ENCODE results near the gene TGIF2.
A peak's percentile ranks its signal among the peaks of the same experiment; 100 is the strongest.

The TGIF2 gene

GRCh38 chr20:36542516-36543183 lies 30.7 kb upstream of the TGIF2 start:
- H3K9me3 ChIP-seq, result no peaks in the 10 kb centered on the region
- H3K27me3 ChIP-seq (ENCODE audit: low read depth), result no peaks in the 10 kb centered on the region
- in situ Hi-C loops (cut with MboI; ENCODE audit: low sequenced_read_pairs), result no loop called here
- H3K4me1 ChIP-seq, result no peaks in the 10 kb centered on the region
- no peaks in the 10 kb centered on the region for H3K36me3 ChIP-seq (replicated peaks)
- no peak for DNase-seq (ENCODE audit: low spot score in 2 of 2)
- H3K4me3 ChIP-seq, result no peak overlapping the region

- Histone ChIP-seq H3K36me3 (replicated peaks) (no peaks in the 10 kb centered on the region), H3K27me3 (ENCODE audit: low read depth) (no peaks in the 10 kb centered on the region), H3K4me3 (no peak overlapping the region), H3K9me3 (no peaks in the 10 kb centered on the region), H3K4me1 (no peaks in the 10 kb centered on the region)
- no peak for DNase-seq (ENCODE audit: low spot score in 2 of 2)
- in situ Hi-C loops (cut with MboI; ENCODE audit: low sequenced_read_pairs), result no loop called here
These were observed 29.9 kb upstream of the TGIF2 start for GRCh38 chr20:36543184-36544133.

- no peaks in the 10 kb centered on the region for H3K36me3 ChIP-seq (replicated peaks)
- no peak overlapping the region for H3K4me3 ChIP-seq
- in situ Hi-C loops (cut with MboI; ENCODE audit: low sequenced_read_pairs), result no loop called here
- no peaks in the 10 kb centered on the region for H3K4me1 ChIP-seq
- DNase-seq (ENCODE audit: low spot score in 2 of 2), result no peak
- no peaks in the 10 kb centered on the region for H3K27me3 ChIP-seq (ENCODE audit: low read depth)
- H3K9me3 ChIP-seq, result no peaks in the 10 kb centered on the region
These were observed 29.0 kb upstream of the TGIF2 start for GRCh38 chr20:36544134-36545018.

- no peak for DNase-seq (ENCODE audit: low spot score in 2 of 2)
- no peaks in the 10 kb centered on the region for H3K4me1 ChIP-seq
- in situ Hi-C loops (cut with MboI; ENCODE audit: low sequenced_read_pairs), result no loop called here
- no peaks in the 10 kb centered on the region for H3K9me3 ChIP-seq
- H3K36me3 ChIP-seq (replicated peaks), result no peaks in the 10 kb centered on the region
- no peak overlapping the region for H3K4me3 ChIP-seq
- H3K27me3 ChIP-seq (ENCODE audit: low read depth), result no peaks in the 10 kb centered on the region
These were observed 27.2 kb upstream of the TGIF2 start for GRCh38 chr20:36546111-36546736.

GRCh38 chr20:36547186-36548005 lies 26.0 kb upstream of the TGIF2 start:
- Histone ChIP-seq H3K27me3 (ENCODE audit: low read depth) (no peaks in the 10 kb centered on the region), H3K9me3 (no peaks in the 10 kb centered on the region), H3K4me3 (no peak overlapping the region), H3K4me1 (no peaks in the 10 kb centered on the region), H3K36me3 (replicated peaks) (no peaks in the 10 kb centered on the region)
- in situ Hi-C loops (cut with MboI; ENCODE audit: low sequenced_read_pairs), result no loop called here
- DNase-seq (ENCODE audit: low spot score in 2 of 2), result no peak

- in situ Hi-C loops (cut with MboI; ENCODE audit: low sequenced_read_pairs), result no loop called here
- Histone ChIP-seq H3K4me1 (no peaks in the 10 kb centered on the region), H3K36me3 (replicated peaks) (no peaks in the 10 kb centered on the region), H3K4me3 (no peak overlapping the region), H3K9me3 (no peaks in the 10 kb centered on the region), H3K27me3 (ENCODE audit: low read depth) (no peaks in the 10 kb centered on the region)
- DNase-seq (ENCODE audit: low spot score in 2 of 2), result peak in 1 of 2 experiments; percentile 46
These were observed 25.4 kb upstream of the TGIF2 start for GRCh38 chr20:36548006-36548315.

- Histone ChIP-seq H3K27me3 (ENCODE audit: low read depth) (no peaks in the 10 kb centered on the region), H3K4me3 (no peak overlapping the region), H3K36me3 (replicated peaks) (no peaks in the 10 kb centered on the region), H3K4me1 (no peaks in the 10 kb centered on the region), H3K9me3 (no peaks in the 10 kb centered on the region)
- no peak for DNase-seq (ENCODE audit: low spot score in 2 of 2)
- in situ Hi-C loops (cut with MboI; ENCODE audit: low sequenced_read_pairs), result no loop called here
These were observed 24.4 kb upstream of the TGIF2 start for GRCh38 chr20:36548704-36549627.

- in situ Hi-C loops (cut with MboI; ENCODE audit: low sequenced_read_pairs), result no loop called here
- Histone ChIP-seq H3K4me3 (no peak overlapping the region), H3K4me1 (no peaks in the 10 kb centered on the region), H3K27me3 (ENCODE audit: low read depth) (no peaks in the 10 kb centered on the region), H3K9me3 (no peaks in the 10 kb centered on the region), H3K36me3 (replicated peaks) (no peaks in the 10 kb centered on the region)
- DNase-seq (ENCODE audit: low spot score in 2 of 2), result no peak
These were observed 23.8 kb upstream of the TGIF2 start for GRCh38 chr20:36549628-36549941.

GRCh38 chr20:36549942-36550789 lies 23.2 kb upstream of the TGIF2 start:
- Histone ChIP-seq H3K4me3 (no peak overlapping the region), H3K9me3 (no peaks in the 10 kb centered on the region), H3K4me1 (no peaks in the 10 kb centered on the region), H3K27me3 (ENCODE audit: low read depth) (no peaks in the 10 kb centered on the region), H3K36me3 (replicated peaks) (no peaks in the 10 kb centered on the region)
- in situ Hi-C loops (cut with MboI; ENCODE audit: low sequenced_read_pairs), result no loop called here
- no peak for DNase-seq (ENCODE audit: low spot score in 2 of 2)

GRCh38 chr20:36550790-36551299 lies 22.6 kb upstream of the TGIF2 start:
- in situ Hi-C loops (cut with MboI; ENCODE audit: low sequenced_read_pairs), result no loop called here
- no peaks in the 10 kb centered on the region for H3K9me3 ChIP-seq
- no peaks in the 10 kb centered on the region for H3K27me3 ChIP-seq (ENCODE audit: low read depth)
- no peaks in the 10 kb centered on the region for H3K4me1 ChIP-seq
- no peak for DNase-seq (ENCODE audit: low spot score in 2 of 2)
- no peaks in the 10 kb centered on the region for H3K36me3 ChIP-seq (replicated peaks)
- no peak overlapping the region for H3K4me3 ChIP-seq

- Histone ChIP-seq H3K27me3 (ENCODE audit: low read depth) (no peaks in the 10 kb centered on the region), H3K4me3 (no peak overlapping the region), H3K9me3 (no peaks in the 10 kb centered on the region), H3K36me3 (replicated peaks) (no peaks in the 10 kb centered on the region), H3K4me1 (no peaks in the 10 kb centered on the region)
- in situ Hi-C loops (cut with MboI; ENCODE audit: low sequenced_read_pairs), result loop anchor here (5.0 kb wide), 1 partner anchor 47 kb away; no protein-coding TSS in a partner anchor
- no peak for DNase-seq (ENCODE audit: low spot score in 2 of 2)
These were observed 18.1 kb upstream of the TGIF2 start for GRCh38 chr20:36555248-36555647.
